ENCODE results near the gene HS3ST4. TPM values are rescaled to one million over a fixed set of nuclear protein-coding genes. Genes with fewer than 3 reads are reported as not detected.
"Not testable (repeated sequence)": the region's sequence is repeated elsewhere in the genome, so short reads cannot be mapped to it uniquely, and the experiment has no call there.

Gene HS3ST4
- total RNA-seq, 6 donors from 2014 or later: 0.13 to 0.44 (median 0.17) TPM; not detected in 3

GRCh38 chr16:26071101-26071866 lies 379.5 kb downstream of the HS3ST4 start:
- H3K27ac ChIP-seq: no peak overlapping the region
- WGBS, 2 donors: 48 to 55% methylated on average over 9 of the region's 9 CpGs
- TF ChIP-seq EP300 (IDR thresholded peaks at IDR 0.05): no peak
- no peak for TF ChIP-seq POLR2AphosphoS5 (IDR thresholded peaks at IDR 0.05)
- TF ChIP-seq POLR2A (IDR thresholded peaks at IDR 0.05): no peak
- TF ChIP-seq CTCF (IDR thresholded peaks at IDR 0.05): no peak
- H3K36me3 ChIP-seq: no peaks in the 10 kb centered on the region
- H3K9me3 ChIP-seq: no peaks in the 10 kb centered on the region
- ATAC-seq (ENCODE audit: low FRiP score in 2 of 2): no peak
- H3K4me3 ChIP-seq: no peak overlapping the region
- H3K27me3 ChIP-seq: no peaks in the 10 kb centered on the region
- H3K4me1 ChIP-seq: no peaks in the 10 kb centered on the region
- DNase-seq: no peak

- TF ChIP-seq EP300 (IDR thresholded peaks at IDR 0.05): no peak
- no peak for TF ChIP-seq CTCF (IDR thresholded peaks at IDR 0.05)
- TF ChIP-seq POLR2AphosphoS5 (IDR thresholded peaks at IDR 0.05): no peak
- no peak for TF ChIP-seq POLR2A (IDR thresholded peaks at IDR 0.05)
- ATAC-seq (ENCODE audit: low FRiP score in 2 of 2): no peak
- Histone ChIP-seq H3K4me1 (no peaks in the 10 kb centered on the region), H3K4me3 (no peak overlapping the region), H3K9me3 (no peaks in the 10 kb centered on the region), H3K36me3 (no peaks in the 10 kb centered on the region), H3K27me3 (no peaks in the 10 kb centered on the region), H3K27ac (no peak overlapping the region)
- no peak for DNase-seq
- 29 to 33% methylated on average over 10 of the region's 10 CpGs for WGBS, 2 donors
Observed at GRCh38 chr16:26078716-26079355, 387.1 kb downstream of the HS3ST4 start.

GRCh38 chr16:26087091-26087490 lies 395.3 kb downstream of the HS3ST4 start:
- Histone ChIP-seq H3K36me3 (no peaks in the 10 kb centered on the region), H3K27ac (no peak overlapping the region), H3K4me3 (no peak overlapping the region), H3K9me3 (no peaks in the 10 kb centered on the region), H3K4me1 (no peaks in the 10 kb centered on the region), H3K27me3 (no peaks in the 10 kb centered on the region)
- 48 to 61% methylated on average over 2 of the region's 2 CpGs for WGBS, 2 donors
- no peak for TF ChIP-seq POLR2A (IDR thresholded peaks at IDR 0.05)
- TF ChIP-seq EP300 (IDR thresholded peaks at IDR 0.05): no peak
- no peak for TF ChIP-seq POLR2AphosphoS5 (IDR thresholded peaks at IDR 0.05)
- no peak for TF ChIP-seq CTCF (IDR thresholded peaks at IDR 0.05)
- ATAC-seq (ENCODE audit: low FRiP score in 2 of 2) (no peak), DNase-seq (no peak)

- no peak overlapping the region for H3K27ac ChIP-seq
- H3K4me1 ChIP-seq: no peaks in the 10 kb centered on the region
- H3K36me3 ChIP-seq: no peaks in the 10 kb centered on the region
- no peaks in the 10 kb centered on the region for H3K9me3 ChIP-seq
- ATAC-seq (ENCODE audit: low FRiP score in 2 of 2): no peak
- TF ChIP-seq EP300 (IDR thresholded peaks at IDR 0.05) (no peak), CTCF (IDR thresholded peaks at IDR 0.05) (no peak), POLR2A (IDR thresholded peaks at IDR 0.05) (no peak)
- no peaks in the 10 kb centered on the region for H3K27me3 ChIP-seq
- H3K4me3 ChIP-seq: no peak overlapping the region
- 94 to 100% methylated on average over 1 of the region's 1 CpG for WGBS, 2 donors
- DNase-seq: no peak
Observed at GRCh38 chr16:26091511-26091910, 399.8 kb downstream of the HS3ST4 start.

- DNase-seq; H3K27ac ChIP-seq; H3K4me1 ChIP-seq; H3K4me3 ChIP-seq; H3K36me3 ChIP-seq; H3K9me3 ChIP-seq; H3K27me3 ChIP-seq; ATAC-seq (ENCODE audit: low FRiP score in 2 of 2): not testable (repeated sequence)
- 86 to 89% methylated on average over 3 of the region's 3 CpGs for WGBS, 2 donors
Observed at GRCh38 chr16:26098206-26098605, 406.4 kb downstream of the HS3ST4 start.
